Activated CD4-positive, CD25-positive, alpha-beta regulatory T cell treated with anti-CD3 and anti-CD28 coated beads, Interleukin-2, amount 50 U/mL, for 72 hours (primary cell): ENCODE results near the gene ENO1.
"Not testable (repeated sequence)": the region's sequence is repeated elsewhere in the genome, so short reads cannot be mapped to it uniquely, and the experiment has no call there.

Experiments
- DNase-seq: peaks from one replicate; pipeline ENCODE4 v3.0.0; 2021

ENO1 gene

GRCh38 chr1:8841395-8841794, 37.1 kb downstream of the ENO1 start:
- no peak for DNase-seq

DNA sequence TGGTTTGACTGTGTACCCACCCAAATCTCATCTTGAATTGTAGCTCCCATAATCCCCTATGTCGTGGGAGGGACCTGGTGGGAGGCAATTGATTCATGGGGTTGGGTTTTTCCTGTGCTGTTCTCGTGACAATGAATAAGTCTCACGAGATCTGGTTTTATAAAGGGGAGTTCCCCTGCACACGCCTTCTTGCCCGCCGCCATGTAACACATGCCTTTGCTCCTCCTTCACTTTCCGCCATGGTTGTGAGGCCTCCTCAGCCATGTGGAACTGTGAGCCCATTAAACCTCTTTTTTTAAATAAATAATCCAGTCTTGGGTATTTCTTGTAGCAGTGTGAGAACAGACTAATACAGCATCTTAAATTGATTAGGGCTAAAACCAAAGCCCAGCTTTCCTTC, 38.5 kb downstream of the ENO1 start:
- DNase-seq, result no peak

- no peak for DNase-seq
Measured at GRCh38 chr1:8835941-8836643, 42.4 kb downstream of the ENO1 start.

DNA sequence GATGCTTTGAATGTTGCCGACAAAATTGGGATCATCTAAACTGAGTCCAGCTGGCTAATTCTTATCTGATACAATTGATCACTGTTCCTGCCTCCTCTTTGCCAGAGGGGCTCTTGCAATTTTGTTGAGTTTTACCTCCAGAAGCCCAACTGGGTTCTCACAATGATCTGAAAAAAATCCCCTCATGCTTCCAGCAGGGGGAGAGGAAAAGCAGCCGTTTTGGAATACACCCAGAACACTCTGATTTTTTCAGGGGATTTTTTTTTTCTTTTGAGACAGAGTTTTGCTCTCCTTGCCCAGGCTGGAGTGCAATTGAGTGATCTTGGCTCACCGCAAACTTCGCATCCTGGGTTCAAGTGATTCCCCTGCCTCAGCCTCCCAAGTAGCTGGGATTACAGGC, 47.1 kb downstream of the ENO1 start:
- DNase-seq, result no peak

- DNase-seq, result not testable (repeated sequence)
Measured at GRCh38 chr1:8830732-8831131, 47.8 kb downstream of the ENO1 start.

- DNase-seq, result no peak
Measured at GRCh38 chr1:8825985-8826481, 52.5 kb downstream of the ENO1 start.

- no peak for DNase-seq
Measured at GRCh38 chr1:8823295-8823664, 55.2 kb downstream of the ENO1 start.

DNA sequence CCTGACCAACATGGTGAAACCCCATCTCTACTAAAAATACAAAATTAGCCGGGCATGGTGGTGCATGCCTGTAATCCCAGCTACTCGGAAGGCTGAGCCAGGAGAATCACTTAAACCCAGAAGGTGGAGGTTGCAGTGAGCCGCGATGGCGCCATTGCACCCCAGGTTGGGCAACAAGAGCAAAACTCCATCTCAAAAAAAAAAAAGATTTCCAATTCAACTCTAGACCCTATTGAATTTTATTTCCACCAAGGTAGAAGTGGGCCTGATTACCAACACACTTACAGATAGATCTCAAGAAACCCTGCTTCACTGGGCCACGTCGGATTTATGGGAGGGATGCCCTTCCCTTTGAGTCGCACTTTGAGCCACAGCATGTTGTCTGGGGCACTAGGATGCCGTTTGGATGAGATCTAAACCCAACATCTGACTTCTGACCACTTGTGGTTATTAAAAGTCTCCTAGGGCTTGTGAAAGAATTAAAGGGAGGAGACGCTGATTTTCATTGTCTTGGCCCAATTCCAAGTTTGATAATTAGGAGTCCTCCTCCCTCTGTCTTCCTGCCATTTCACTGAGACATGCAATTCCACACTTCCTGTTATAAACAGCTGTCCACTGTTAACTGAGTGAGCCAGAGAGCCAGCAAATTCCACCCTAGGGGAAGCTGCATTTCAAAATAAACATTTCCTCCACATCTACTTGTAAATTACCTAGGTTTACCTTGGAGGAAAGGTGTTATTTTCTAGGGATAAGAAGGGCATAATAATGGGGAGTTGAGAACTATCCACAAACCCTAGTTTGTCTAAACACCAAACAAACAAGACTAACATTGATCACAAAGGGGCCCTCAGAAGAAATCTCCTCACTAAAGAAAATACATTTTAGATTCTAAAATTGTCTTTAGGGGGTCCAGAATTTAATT, 55.9 kb downstream of the ENO1 start:
- DNase-seq, result no peak

DNA sequence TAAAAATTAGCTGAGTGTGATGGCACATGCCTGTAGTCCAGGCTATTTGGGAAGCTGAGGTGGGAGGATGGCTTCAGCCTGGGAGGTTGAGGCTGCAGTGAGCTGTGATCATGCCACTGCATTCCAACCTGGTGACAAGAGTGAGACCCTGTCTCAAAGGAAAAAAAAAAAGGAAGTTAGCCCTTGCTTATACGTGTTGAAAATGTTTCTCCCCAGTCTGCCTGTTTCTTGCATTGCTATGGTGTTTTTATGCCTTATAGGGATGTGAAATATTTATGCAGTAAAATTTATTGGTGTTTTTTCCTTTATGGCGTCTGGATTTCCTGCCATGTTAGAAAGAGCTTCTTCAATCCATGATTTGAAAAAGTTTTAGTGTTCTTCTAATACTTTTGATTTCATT, 57.4 kb downstream of the ENO1 start:
- DNase-seq, result no peak

GRCh38 chr1:8818789-8819188, 59.7 kb downstream of the ENO1 start:
- DNase-seq, result not testable (repeated sequence)

- no peak for DNase-seq
Measured at GRCh38 chr1:8818325-8818775, 60.1 kb downstream of the ENO1 start.

DNA sequence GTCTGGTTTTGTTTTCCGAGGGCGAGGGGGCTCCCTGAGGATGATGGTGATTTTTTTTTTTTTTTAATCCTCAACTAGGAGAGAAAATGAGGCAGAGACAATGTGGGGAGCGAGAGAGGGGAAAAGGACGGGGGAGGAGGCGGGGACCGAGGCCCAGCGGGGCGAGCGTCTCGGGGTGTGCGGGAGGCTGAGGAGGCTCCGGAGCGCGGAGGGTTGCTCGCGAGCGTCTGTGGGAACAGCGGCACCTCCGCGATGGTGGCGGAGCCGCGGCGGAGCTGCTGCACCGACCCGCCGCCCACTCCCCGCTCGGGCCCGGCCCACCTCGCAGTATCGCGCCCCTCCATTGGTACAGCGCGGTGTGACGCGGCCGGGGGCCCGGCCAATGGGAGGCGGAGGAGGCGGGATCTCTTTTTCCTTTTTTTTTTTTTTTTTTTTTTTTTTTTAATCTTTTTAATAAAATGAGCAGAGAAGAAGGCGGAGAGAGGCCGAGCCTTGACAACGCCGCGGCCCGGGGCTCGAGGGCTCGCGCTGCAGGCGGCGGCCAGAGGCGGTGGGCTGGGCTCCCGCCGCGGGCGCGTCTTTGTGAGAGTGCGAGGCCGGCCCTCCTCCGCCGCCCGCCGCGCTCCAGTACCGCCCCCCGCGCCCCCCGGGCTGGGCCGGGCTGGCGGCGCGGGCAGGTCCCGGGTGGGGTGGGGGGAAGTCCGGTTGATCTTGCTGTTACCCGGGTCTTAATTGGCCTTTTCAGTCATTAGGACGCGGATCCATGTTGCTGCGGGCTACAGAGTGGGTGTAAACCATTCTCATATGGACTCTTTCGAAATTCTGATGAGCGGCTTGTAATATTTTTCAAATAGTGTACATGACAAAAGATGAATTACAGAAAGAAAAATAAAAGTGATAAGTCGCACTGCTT, 60.8 kb downstream of the ENO1 start, which contains the start of gene RERE:
RERE (minus strand) TSS at position 229 of the 913 bp plus-strand sequence.
- DNase-seq, result peak; percentile 97

DNA sequence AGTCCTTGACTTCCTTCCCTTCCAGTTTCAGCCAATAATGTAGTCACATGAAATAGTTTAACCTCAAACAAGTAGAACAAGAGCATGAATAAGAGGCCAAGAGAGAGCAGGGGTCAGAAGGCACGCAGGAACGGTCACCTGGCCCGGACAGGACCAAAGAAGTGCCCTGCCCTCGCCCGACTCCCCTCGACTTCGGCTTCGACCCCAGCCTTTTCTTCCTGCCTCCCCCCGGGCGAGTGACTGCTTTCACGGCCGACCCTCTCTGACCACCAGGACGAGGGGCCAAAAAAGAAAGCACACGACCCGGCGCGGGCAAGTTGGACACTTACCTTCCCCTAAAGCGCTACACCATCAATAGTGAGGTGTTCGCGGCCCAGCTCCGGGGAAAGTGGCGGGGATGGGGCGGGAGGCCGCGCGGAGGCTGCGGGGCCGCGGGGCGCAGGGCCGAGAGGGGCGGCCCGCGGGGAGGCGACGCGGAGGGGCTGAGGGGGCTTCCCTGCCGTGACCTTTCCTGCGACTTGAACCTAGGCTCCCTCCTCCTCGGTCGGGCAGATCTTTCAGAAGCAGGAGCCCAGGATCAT, 61.6 kb downstream of the ENO1 start:
- DNase-seq, result peak; percentile 54

GRCh38 chr1:8816264-8816663, 62.2 kb downstream of the ENO1 start:
- no peak for DNase-seq

DNA sequence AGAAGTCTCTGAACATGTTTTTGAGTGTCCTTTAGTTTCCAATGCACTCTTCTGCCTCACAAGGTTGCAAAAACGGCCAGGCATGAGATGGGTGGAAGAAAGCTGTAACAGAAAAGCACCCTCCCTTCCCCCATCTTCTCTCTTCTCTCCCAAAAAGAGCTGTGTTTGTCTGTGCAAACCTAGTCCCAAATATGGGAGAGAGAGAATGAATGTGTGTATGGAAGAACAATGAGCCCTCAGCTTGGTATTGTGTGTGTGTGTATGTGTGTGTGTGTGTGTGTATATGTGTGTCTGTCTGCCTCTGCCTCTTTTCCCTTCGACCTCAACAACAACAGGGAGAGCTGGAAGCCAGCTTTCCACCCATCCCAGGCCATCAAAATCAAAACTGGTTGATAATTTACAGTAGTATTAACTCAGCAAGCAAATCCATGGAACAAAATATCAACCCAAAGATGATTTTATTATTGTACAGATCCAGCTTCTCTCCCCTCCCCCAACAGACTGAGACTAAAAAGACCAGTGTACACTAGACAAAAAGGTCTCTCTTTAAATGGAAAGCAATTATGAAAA, 62.8 kb downstream of the ENO1 start:
- no peak for DNase-seq

GRCh38 chr1:8814865-8815264, 63.6 kb downstream of the ENO1 start:
- no peak for DNase-seq

DNA sequence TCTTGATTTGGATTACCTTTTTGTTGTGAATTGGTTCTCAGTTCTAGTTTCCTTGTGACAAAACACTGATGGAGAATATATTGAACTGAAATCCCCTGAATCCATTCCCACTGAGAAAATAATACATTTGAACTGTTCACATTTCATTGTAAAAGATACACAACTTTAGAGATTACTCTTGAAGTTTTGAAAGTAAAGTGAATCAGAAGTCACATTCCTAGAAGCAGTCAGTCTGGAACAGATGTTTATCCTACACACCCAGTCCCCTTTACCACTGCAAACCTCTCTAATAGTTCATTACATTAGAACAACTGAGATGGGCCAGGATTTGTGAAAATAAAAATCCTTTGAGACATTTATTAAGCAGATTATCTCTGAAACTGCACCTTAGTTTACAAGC, 64.5 kb downstream of the ENO1 start:
- no peak for DNase-seq

GRCh38 chr1:8813016-8813763, 65.3 kb downstream of the ENO1 start:
- DNase-seq, result no peak

DNA sequence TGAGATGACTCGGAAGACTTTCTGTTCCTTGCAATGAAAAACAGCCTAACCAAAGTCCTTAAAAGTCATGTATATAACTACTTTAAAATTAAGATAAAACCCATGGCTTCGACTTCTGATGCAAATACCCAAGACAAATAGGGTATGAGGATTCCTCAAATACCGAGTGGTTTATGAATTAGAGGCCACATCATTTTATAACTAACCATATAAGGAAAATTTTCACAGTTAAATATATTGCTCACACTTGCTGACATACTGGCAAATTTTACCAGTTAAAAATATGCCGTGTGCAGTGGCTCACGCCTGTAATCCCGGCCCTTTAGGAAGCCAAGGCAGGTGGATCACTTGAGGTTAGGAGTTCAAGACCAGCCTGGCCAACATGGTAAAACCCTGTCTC, 66.4 kb downstream of the ENO1 start:
- DNase-seq, result no peak
